Measurements from ENCODE around the gene CHRM1.
"Not testable (repeated sequence)": the region's sequence is repeated elsewhere in the genome, so short reads cannot be mapped to it uniquely, and the experiment has no call there.

The CHRM1 gene

GRCh38 chr11:62875698-62876478 is 45.3 kb downstream of the CHRM1 start:
- no peak for DNase-seq (ENCODE audit: low spot score)

GRCh38 chr11:62874851-62875250 is 46.3 kb downstream of the CHRM1 start:
- DNase-seq (ENCODE audit: low spot score), result no peak

- no peak for DNase-seq (ENCODE audit: low spot score)
Observed at GRCh38 chr11:62865635-62866034, 55.5 kb downstream of the CHRM1 start.

GRCh38 chr11:62863687-62864335 is 57.4 kb downstream of the CHRM1 start:
- no peak for DNase-seq (ENCODE audit: low spot score)

GRCh38 chr11:62861564-62862192 is 59.5 kb downstream of the CHRM1 start:
- not testable (repeated sequence) for DNase-seq (ENCODE audit: low spot score)

- DNase-seq (ENCODE audit: low spot score), result no peak
Observed at GRCh38 chr11:62860835-62861563, 60.2 kb downstream of the CHRM1 start.

GRCh38 chr11:62859281-62859703 is 61.9 kb downstream of the CHRM1 start:
- not testable (repeated sequence) for DNase-seq (ENCODE audit: low spot score)
